Measurements from ENCODE around the gene PATZ1. TPM values are rescaled to one million over a fixed set of nuclear protein-coding genes. Genes with fewer than 3 reads are reported as not detected.

The PATZ1 gene
- total RNA-seq, 1 donor from 2014 or later, result 24.3 TPM

DNA sequence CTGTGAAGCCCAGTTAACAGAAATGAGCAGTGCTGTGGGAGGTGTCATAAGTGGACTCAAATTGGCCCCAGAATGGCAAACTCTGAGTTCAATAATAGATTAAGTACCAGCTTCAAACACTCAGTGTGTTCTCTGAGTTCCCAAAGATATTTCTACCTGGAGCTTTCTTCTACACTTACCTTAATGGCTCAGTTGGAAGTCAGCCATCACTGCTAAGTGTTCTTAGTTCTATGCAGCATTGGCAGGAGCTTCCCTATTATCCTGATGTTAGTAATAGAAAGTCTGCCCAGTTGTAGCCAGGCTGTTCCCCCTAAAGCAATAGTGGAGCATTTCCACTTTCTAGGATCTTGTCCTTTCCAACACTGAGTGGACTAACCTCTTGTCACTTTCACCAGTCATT, 44.1 kb downstream of the PATZ1 start:
- TF ChIP-seq, protein P1, sequence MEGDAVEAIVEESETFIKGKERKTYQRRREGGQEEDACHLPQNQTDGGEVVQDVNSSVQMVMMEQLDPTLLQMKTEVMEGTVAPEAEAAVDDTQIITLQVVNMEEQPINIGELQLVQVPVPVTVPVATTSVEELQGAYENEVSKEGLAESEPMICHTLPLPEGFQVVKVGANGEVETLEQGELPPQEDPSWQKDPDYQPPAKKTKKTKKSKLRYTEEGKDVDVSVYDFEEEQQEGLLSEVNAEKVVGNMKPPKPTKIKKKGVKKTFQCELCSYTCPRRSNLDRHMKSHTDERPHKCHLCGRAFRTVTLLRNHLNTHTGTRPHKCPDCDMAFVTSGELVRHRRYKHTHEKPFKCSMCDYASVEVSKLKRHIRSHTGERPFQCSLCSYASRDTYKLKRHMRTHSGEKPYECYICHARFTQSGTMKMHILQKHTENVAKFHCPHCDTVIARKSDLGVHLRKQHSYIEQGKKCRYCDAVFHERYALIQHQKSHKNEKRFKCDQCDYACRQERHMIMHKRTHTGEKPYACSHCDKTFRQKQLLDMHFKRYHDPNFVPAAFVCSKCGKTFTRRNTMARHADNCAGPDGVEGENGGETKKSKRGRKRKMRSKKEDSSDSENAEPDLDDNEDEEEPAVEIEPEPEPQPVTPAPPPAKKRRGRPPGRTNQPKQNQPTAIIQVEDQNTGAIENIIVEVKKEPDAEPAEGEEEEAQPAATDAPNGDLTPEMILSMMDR (IDR thresholded peaks at IDR 0.05), result no peak

DNA sequence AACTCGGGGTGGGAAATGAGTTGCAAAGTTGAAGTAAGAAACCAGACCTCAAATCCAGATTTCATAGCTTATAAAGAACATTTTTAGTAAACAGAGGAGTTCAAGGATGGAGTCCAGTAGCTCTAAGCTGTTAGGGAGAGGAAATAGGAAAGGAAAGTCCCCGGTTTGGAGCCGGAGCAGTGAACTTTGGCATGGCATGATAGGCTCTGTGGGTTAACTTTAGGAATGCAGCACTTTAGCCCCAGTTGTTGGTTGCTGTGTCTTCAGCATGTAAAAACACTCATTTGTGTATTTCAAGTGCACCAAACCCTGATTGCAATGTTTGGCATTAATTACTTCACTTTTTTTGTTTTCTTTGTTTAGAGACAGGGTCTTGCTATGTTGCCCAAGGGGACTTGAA, 45.2 kb downstream of the PATZ1 start:
- Histone ChIP-seq H3K4me1 (peaks cover 9% of the 10 kb centered on the region), H3K4me3 (no peak overlapping the region), H3K27ac (no peak overlapping the region), H3K9me3 (no peaks in the 10 kb centered on the region), H3K36me3 (no peaks in the 10 kb centered on the region), H3K27me3 (no peaks in the 10 kb centered on the region)
- TF ChIP-seq, protein P1 (IDR thresholded peaks at IDR 0.05), result no peak
- ATAC-seq (no peak), DNase-seq (no peak)
- intact Hi-C loops (cut with DNase I), result no loop called here

More for the DNA sequence above, 44.1 kb downstream of the PATZ1 start:
- Histone ChIP-seq H3K4me1 (no peaks in the 10 kb centered on the region), H3K36me3 (no peaks in the 10 kb centered on the region), H3K9me3 (no peaks in the 10 kb centered on the region), H3K27me3 (no peaks in the 10 kb centered on the region), H3K4me3 (no peak overlapping the region), H3K27ac (no peak overlapping the region)
- intact Hi-C loops (cut with DNase I), result no loop called here
- DNase-seq (no peak), ATAC-seq (no peak)

DNA sequence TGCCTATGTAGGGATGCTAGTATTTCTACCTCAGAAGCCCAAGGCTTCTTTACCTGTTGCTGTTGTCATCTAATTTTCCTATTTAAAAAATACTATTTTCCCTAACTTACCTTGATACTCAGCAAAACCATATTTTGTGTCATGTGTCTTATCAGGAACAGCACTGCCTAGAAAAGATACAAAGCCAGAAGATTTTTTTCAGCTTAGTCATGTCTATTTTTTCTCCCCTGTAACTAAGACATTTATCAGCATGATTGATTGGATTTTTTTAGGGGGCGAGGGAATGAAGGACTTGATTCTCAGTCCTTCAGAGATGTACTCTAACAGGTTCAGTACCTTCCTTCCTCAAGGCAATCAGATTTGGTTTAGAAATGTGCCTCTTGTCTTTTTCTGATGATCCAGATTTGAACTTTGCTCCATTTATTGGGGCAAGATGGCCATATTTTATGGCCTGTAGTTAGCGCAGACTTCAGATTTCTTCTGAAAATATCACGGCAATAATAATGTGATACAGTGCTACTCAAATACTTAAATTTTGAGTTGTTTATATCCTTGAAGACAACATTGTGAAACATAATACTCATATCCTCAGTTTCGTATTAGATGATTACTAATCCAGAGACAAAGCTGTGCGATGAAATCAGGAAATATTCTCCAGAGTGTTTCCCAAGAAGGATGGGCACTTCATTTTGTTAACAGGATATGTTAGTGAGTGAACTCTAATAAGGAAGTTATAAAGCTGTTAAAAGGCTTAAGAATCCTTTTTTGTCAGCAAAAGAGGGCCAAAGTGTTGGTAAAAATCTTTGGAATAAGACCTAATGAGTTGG, 50.1 kb downstream of the PATZ1 start:
- ATAC-seq (peak; percentile 8), DNase-seq (no peak)
- peaks cover 33% of the 10 kb centered on the region for H3K4me1 ChIP-seq
- H3K27me3 ChIP-seq, result no peaks in the 10 kb centered on the region
- H3K4me3 ChIP-seq, result no peak overlapping the region
- TF ChIP-seq, protein P1 (IDR thresholded peaks at IDR 0.05), result no peak
- peak overlapping the region; percentile 72 for H3K27ac ChIP-seq
- H3K36me3 ChIP-seq, result no peaks in the 10 kb centered on the region
- H3K9me3 ChIP-seq, result no peaks in the 10 kb centered on the region
- intact Hi-C loops (cut with DNase I), result no loop called here

DNA sequence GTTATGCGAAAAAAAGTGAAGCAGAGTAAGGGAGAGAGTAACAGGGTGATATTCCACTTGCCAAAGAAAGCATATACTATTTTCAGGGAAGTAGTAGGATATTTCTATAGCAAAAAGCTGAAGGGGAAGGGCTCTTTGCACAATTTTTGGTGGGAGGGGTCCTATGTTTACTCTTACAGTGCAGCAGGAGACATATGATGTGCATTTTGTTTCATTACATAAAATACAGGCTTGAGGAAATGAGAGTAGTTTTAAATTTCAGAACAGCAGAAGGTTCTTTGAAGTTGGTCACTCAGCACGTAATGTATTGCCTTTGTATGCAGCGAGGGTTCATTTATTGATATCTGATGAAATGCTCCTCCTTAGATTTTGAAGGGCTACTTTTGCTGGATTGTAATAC, 50.8 kb downstream of the PATZ1 start:
- TF ChIP-seq, protein P1 (IDR thresholded peaks at IDR 0.05), result no peak
- Histone ChIP-seq H3K27me3 (no peaks in the 10 kb centered on the region), H3K4me1 (peaks cover 33% of the 10 kb centered on the region), H3K36me3 (no peaks in the 10 kb centered on the region), H3K4me3 (no peak overlapping the region), H3K9me3 (no peaks in the 10 kb centered on the region), H3K27ac (peak overlapping the region; percentile 72)
- no peak for ATAC-seq
- intact Hi-C loops (cut with DNase I), result no loop called here
- no peak for DNase-seq

DNA sequence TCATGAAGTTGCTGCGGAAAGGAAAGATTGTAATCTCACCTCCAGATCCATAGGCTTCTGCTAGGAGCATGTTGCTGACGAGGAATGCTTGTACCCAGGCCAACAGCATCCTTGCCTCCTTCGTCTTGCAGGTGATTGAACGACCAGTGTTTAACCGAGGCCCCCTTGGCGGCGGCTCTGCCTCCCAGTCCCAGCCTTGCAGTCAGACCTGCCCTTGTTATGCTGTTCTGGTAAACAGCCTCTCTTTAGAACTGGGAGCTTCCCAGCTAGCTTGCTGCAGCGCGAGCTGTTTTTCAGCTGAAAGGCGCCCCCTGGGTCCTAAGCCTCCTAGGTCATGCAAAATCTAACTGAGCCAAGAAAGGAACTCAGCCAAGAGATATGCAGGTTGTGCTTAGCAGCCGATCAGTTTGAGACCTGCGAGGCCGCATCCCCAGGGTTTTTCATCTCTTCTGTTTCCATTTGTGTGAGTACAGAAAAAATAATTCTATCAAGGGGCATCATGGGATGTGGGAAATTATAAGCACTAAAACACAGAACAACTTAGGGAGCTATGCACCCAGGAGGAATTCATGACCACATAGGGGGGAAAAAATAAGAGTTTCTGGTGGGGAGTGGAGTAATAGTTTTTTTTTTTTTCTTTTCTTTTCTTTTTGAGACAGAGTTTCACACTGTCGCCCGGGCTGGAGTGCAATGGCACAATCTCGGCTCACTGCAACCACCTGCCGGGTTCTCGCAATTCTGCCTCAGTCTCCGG, 53.7 kb downstream of the PATZ1 start, which contains the start of gene PIK3IP1:
TSS of gene PIK3IP1 (minus strand) at position 253 of the 754 bp plus-strand sequence. CDS start at position 109, 144 bp downstream.
- Histone ChIP-seq H3K27ac (peak within 1 kb of the TSS; percentile 98), H3K36me3 (peaks cover 21% of the 10 kb centered on the region), H3K27me3 (no peaks in the 10 kb centered on the region), H3K4me1 (peaks cover 59% of the 10 kb centered on the region), H3K9me3 (no peaks in the 10 kb centered on the region), H3K4me3 (peak within 1 kb of the TSS; percentile 72)
- intact Hi-C loops (cut with DNase I), result no loop called here
- ATAC-seq (peak; percentile 72), DNase-seq (peak; percentile 91)
- TF ChIP-seq, protein P1 (IDR thresholded peaks at IDR 0.05), result peak; percentile 66

All from upper lobe of right lung (tissue), 1 donor.